ENCODE results near the gene CX3CR1.

Gene CX3CR1

DNA sequence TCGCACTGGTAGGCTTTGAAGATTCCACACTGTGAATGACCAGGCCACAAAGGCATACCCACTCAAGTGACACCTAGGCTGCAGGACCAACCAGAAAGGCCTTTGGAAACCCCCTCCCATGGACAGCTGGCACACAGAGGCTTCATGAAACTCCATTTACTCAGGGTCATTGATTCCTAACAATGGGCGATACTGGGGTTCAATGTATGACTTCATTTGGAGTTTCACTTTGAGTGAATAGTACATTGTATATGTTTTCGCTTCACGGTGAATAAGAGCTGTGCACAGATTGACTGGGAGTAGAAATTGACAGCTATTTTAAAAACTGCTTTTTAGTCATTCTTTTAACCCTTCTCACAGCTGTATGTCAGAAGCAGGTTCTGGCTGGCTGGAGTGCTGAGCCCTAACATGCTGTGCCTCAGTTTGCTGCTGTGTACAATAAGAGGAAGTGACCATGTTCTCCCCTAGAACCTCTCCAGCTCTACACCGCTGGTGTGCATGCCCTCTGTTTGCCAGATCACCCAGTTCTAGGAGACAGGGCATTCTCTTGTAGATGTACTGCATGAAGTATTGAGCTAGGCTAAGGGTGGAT, 15.4 kb upstream of the CX3CR1 start:
- TF ChIP-seq CTCF (IDR thresholded peaks at IDR 0.05; ENCODE audit: low read depth, low read length, missing control alignments): no peak
- no peak for DNase-seq
- H3K36me3 ChIP-seq (replicated peaks): no peaks in the 10 kb centered on the region
- no peaks in the 10 kb centered on the region for H3K27me3 ChIP-seq (replicated peaks)
- H3K27ac ChIP-seq: no peak overlapping the region
- H3K4me3 ChIP-seq (ENCODE audit: low read depth, low read length): no peak overlapping the region
- in situ Hi-C loops (cut with HindIII; ENCODE audit: low pct_ligation_motif_present, low sequenced_read_pairs): loop anchor here (25.0 kb wide), 1 partner anchor 183 kb away; the partner anchor contains the start of genes GORASP1 and TTC21A

GRCh38 chr3:39294446-39295183, 14.8 kb upstream of the CX3CR1 start:
- no peak for TF ChIP-seq CTCF (IDR thresholded peaks at IDR 0.05; ENCODE audit: low read depth, low read length, missing control alignments)
- Histone ChIP-seq H3K27me3 (replicated peaks) (no peaks in the 10 kb centered on the region), H3K36me3 (replicated peaks) (no peaks in the 10 kb centered on the region), H3K4me3 (ENCODE audit: low read depth, low read length) (no peak overlapping the region), H3K27ac (no peak overlapping the region)
- in situ Hi-C loops (cut with HindIII; ENCODE audit: low pct_ligation_motif_present, low sequenced_read_pairs): loop anchor here (25.0 kb wide), 1 partner anchor 182 kb away; the partner anchor contains the start of genes GORASP1 and TTC21A
- no peak for DNase-seq

- no peak for TF ChIP-seq CTCF (IDR thresholded peaks at IDR 0.05; ENCODE audit: low read depth, low read length, missing control alignments)
- in situ Hi-C loops (cut with HindIII; ENCODE audit: low pct_ligation_motif_present, low sequenced_read_pairs): loop anchor here (25.0 kb wide), 1 partner anchor 181 kb away; the partner anchor contains the start of genes GORASP1 and TTC21A
- Histone ChIP-seq H3K36me3 (replicated peaks) (no peaks in the 10 kb centered on the region), H3K4me3 (ENCODE audit: low read depth, low read length) (no peak overlapping the region), H3K27ac (no peak overlapping the region), H3K27me3 (replicated peaks) (no peaks in the 10 kb centered on the region)
- DNase-seq: no peak
These were observed 13.1 kb upstream of the CX3CR1 start for GRCh38 chr3:39292961-39293360.

- H3K4me3 ChIP-seq (ENCODE audit: low read depth, low read length): no peak overlapping the region
- in situ Hi-C loops (cut with HindIII; ENCODE audit: low pct_ligation_motif_present, low sequenced_read_pairs): loop anchor here (25.0 kb wide), 1 partner anchor 180 kb away; the partner anchor contains the start of genes GORASP1 and TTC21A
- H3K27ac ChIP-seq: no peak overlapping the region
- H3K36me3 ChIP-seq (replicated peaks): no peaks in the 10 kb centered on the region
- peak; percentile 55 for DNase-seq
- peak; percentile 94 for TF ChIP-seq CTCF (IDR thresholded peaks at IDR 0.05; ENCODE audit: low read depth, low read length, missing control alignments)
- no peaks in the 10 kb centered on the region for H3K27me3 ChIP-seq (replicated peaks)
These were observed 12.1 kb upstream of the CX3CR1 start for GRCh38 chr3:39291903-39292329.

- TF ChIP-seq CTCF (IDR thresholded peaks at IDR 0.05; ENCODE audit: low read depth, low read length, missing control alignments): no peak
- H3K27me3 ChIP-seq (replicated peaks): no peaks in the 10 kb centered on the region
- in situ Hi-C loops (cut with HindIII; ENCODE audit: low pct_ligation_motif_present, low sequenced_read_pairs): loop anchor here (25.0 kb wide), 1 partner anchor 178 kb away; the partner anchor contains the start of genes GORASP1 and TTC21A
These were observed 10.4 kb upstream of the CX3CR1 start for GRCh38 chr3:39290255-39290654.

More at GRCh38 chr3:39290255-39290654, 10.4 kb upstream of the CX3CR1 start:
- Histone ChIP-seq H3K36me3 (replicated peaks) (no peaks in the 10 kb centered on the region), H3K4me3 (ENCODE audit: low read depth, low read length) (no peak overlapping the region), H3K27ac (no peak overlapping the region)
- DNase-seq: peak; percentile 17
